ENCODE results near the gene DHH. TPM values are rescaled to one million over a fixed set of nuclear protein-coding genes. Genes with fewer than 3 reads are reported as not detected.

Gene DHH
- total RNA-seq, 1 donor from 2014 or later, result not detected

- Histone ChIP-seq H3K27me3 (ENCODE audit: control insufficient read depth, insufficient read depth, low read length) (no peaks in the 10 kb centered on the region), H3K36me3 (ENCODE audit: control insufficient read depth, insufficient read depth, low read length) (no peaks in the 10 kb centered on the region), H3K4me3 (ENCODE audit: low read depth, low read length) (peak within 1 kb of the TSS; percentile 96)
- DNase-seq (ENCODE audit: low read depth) (peak; percentile 95), FAIRE-seq (no peak)
- TF ChIP-seq, protein P1, sequence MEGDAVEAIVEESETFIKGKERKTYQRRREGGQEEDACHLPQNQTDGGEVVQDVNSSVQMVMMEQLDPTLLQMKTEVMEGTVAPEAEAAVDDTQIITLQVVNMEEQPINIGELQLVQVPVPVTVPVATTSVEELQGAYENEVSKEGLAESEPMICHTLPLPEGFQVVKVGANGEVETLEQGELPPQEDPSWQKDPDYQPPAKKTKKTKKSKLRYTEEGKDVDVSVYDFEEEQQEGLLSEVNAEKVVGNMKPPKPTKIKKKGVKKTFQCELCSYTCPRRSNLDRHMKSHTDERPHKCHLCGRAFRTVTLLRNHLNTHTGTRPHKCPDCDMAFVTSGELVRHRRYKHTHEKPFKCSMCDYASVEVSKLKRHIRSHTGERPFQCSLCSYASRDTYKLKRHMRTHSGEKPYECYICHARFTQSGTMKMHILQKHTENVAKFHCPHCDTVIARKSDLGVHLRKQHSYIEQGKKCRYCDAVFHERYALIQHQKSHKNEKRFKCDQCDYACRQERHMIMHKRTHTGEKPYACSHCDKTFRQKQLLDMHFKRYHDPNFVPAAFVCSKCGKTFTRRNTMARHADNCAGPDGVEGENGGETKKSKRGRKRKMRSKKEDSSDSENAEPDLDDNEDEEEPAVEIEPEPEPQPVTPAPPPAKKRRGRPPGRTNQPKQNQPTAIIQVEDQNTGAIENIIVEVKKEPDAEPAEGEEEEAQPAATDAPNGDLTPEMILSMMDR (IDR thresholded peaks at IDR 0.05; ENCODE audit: insufficient read depth, low read length, severe bottlenecking), result peak; percentile 35
Observed at GRCh38 chr12:49110464-49111155, 16.0 kb upstream of the DHH start, which contains the start of gene LMBR1L. TSS of gene LMBR1L (minus strand) at chr12:49110847. CDS start at chr12:49110555, 292 bp downstream.

GRCh38 chr12:49109641-49110463 is 15.3 kb upstream of the DHH start:
- Histone ChIP-seq H3K27me3 (ENCODE audit: control insufficient read depth, insufficient read depth, low read length) (no peaks in the 10 kb centered on the region), H3K36me3 (ENCODE audit: control insufficient read depth, insufficient read depth, low read length) (peaks cover 3% of the 10 kb centered on the region), H3K4me3 (ENCODE audit: low read depth, low read length) (peak overlapping the region; percentile 96)
- DNase-seq (ENCODE audit: low read depth) (no peak), FAIRE-seq (no peak)
- TF ChIP-seq, protein P1 (IDR thresholded peaks at IDR 0.05; ENCODE audit: insufficient read depth, low read length, severe bottlenecking), result no peak

- TF ChIP-seq, protein P1 (IDR thresholded peaks at IDR 0.05; ENCODE audit: insufficient read depth, low read length, severe bottlenecking), result no peak
- no peaks in the 10 kb centered on the region for H3K27me3 ChIP-seq (ENCODE audit: control insufficient read depth, insufficient read depth, low read length)
- DNase-seq (ENCODE audit: low read depth), result no peak
- peaks cover 6% of the 10 kb centered on the region for H3K36me3 ChIP-seq (ENCODE audit: control insufficient read depth, insufficient read depth, low read length)
- no peak for FAIRE-seq
- no peak overlapping the region for H3K4me3 ChIP-seq (ENCODE audit: low read depth, low read length)
Observed at GRCh38 chr12:49108958-49109404, 14.4 kb upstream of the DHH start.

- TF ChIP-seq, protein P1 (IDR thresholded peaks at IDR 0.05; ENCODE audit: insufficient read depth, low read length, severe bottlenecking), result no peak
- DNase-seq (ENCODE audit: low read depth) (peak; percentile 67), FAIRE-seq (no peak)
- H3K4me3 ChIP-seq (ENCODE audit: low read depth, low read length), result no peak overlapping the region
- H3K36me3 ChIP-seq (ENCODE audit: control insufficient read depth, insufficient read depth, low read length), result peaks cover 20% of the 10 kb centered on the region
- no peaks in the 10 kb centered on the region for H3K27me3 ChIP-seq (ENCODE audit: control insufficient read depth, insufficient read depth, low read length)
Observed at GRCh38 chr12:49105504-49106084, 11.0 kb upstream of the DHH start.

DNA sequence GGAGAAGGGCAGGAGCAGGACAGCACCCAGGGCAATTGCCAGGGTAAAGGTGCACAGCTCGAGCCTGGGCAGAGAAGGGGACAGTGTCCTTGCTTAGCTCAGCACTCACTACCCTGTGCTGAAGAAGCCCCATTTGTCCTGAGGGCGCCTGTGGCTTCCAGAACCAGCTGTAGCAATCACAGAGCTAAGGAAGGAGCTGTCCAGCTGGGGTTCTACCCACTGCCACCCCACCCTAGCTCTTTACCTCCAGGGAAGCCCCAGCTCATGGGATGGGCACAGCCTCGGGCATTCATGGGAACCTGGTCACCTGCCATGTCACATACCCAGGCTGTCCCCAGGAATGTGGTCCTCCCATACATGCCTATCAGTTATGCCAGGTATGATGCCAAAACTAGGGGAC is 10.2 kb upstream of the DHH start:
- Histone ChIP-seq H3K27me3 (ENCODE audit: control insufficient read depth, insufficient read depth, low read length) (no peaks in the 10 kb centered on the region), H3K36me3 (ENCODE audit: control insufficient read depth, insufficient read depth, low read length) (peaks cover 20% of the 10 kb centered on the region), H3K4me3 (ENCODE audit: low read depth, low read length) (no peak overlapping the region)
- TF ChIP-seq, protein P1 (IDR thresholded peaks at IDR 0.05; ENCODE audit: insufficient read depth, low read length, severe bottlenecking), result no peak
- FAIRE-seq, result no peak
- no peak for DNase-seq (ENCODE audit: low read depth)

All from bronchial epithelial cell (primary cell).